ENCODE measurements around the gene CERT1. TPM values are rescaled to one million over a fixed set of nuclear protein-coding genes. Genes with fewer than 3 reads are reported as not detected.

The CERT1 gene
- total RNA-seq, 4 donors from 2014 or later: 36.1 to 42.3 (median 39.0) TPM

DNA sequence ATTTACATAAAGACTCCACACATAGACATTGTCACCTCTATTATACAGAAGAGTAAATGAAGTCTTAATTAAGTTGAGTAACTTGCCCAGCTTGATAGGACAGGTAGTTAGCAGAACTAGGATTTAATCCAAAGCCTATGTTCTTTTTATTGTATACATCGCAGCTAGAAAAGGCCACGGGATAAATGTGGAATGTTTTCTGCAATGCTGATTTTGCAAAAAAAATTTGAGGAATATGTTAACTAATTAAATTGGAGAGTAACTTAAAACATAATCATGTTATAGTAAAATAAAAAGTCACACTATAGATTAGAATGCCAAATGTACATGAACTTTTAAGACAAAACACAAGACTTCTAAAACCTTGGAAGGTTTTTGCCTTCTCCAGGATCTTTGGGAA, 41.3 kb upstream of the CERT1 start:
- WGBS, 2 donors: 93 to 97% methylated on average over 2 of the region's 2 CpGs

DNA sequence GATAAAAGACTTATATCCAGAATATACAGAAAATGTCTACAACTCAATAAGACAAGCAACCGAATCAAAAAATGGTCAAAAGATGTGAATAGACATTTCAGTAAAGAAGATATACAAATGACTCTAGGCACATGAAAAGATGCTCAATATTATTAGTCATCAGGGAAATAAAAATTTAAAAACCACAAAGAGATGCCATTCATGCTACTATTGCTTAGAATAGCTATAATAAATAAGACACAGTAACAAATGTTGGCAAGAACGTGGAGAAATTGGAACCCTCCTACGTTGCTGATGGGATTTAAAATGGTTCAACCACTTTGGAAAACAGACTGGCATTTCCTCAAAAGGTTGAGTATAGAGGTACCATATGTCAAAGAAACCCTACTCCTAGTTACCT, 40.0 kb upstream of the CERT1 start:
- Histone ChIP-seq H3K4me3 (no peak overlapping the region), H3K27ac (no peak overlapping the region), H3K4me1 (no peaks in the 10 kb centered on the region), H3K9me3 (no peaks in the 10 kb centered on the region), H3K27me3 (no peaks in the 10 kb centered on the region), H3K36me3 (peaks cover 0 to 58% (median 0%) of the 10 kb centered on the region in 3 donors)
- TF ChIP-seq, protein P1, sequence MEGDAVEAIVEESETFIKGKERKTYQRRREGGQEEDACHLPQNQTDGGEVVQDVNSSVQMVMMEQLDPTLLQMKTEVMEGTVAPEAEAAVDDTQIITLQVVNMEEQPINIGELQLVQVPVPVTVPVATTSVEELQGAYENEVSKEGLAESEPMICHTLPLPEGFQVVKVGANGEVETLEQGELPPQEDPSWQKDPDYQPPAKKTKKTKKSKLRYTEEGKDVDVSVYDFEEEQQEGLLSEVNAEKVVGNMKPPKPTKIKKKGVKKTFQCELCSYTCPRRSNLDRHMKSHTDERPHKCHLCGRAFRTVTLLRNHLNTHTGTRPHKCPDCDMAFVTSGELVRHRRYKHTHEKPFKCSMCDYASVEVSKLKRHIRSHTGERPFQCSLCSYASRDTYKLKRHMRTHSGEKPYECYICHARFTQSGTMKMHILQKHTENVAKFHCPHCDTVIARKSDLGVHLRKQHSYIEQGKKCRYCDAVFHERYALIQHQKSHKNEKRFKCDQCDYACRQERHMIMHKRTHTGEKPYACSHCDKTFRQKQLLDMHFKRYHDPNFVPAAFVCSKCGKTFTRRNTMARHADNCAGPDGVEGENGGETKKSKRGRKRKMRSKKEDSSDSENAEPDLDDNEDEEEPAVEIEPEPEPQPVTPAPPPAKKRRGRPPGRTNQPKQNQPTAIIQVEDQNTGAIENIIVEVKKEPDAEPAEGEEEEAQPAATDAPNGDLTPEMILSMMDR (IDR thresholded peaks at IDR 0.05): no peak
- no peak for TF ChIP-seq POLR2A (IDR thresholded peaks at IDR 0.05)
- TF ChIP-seq EP300 (IDR thresholded peaks at IDR 0.05): no peak
- no peak for DNase-seq (ENCODE audit: low spot score in 2 of 2)
- WGBS, 2 donors: 76 to 78% methylated on average over 3 of the region's 3 CpGs

More for the DNA sequence above, 41.3 kb upstream of the CERT1 start:
- Histone ChIP-seq H3K27me3 (no peaks in the 10 kb centered on the region), H3K27ac (no peak overlapping the region), H3K4me1 (no peaks in the 10 kb centered on the region), H3K36me3 (peaks cover 0 to 69% (median 0%) of the 10 kb centered on the region in 3 donors), H3K4me3 (no peak overlapping the region), H3K9me3 (peaks cover 0 to 7% (median 0%) of the 10 kb centered on the region in 4 donors)
- no peak for TF ChIP-seq POLR2A (IDR thresholded peaks at IDR 0.05)
- TF ChIP-seq, protein P1 (IDR thresholded peaks at IDR 0.05): no peak
- no peak for TF ChIP-seq EP300 (IDR thresholded peaks at IDR 0.05)
- DNase-seq (ENCODE audit: low spot score in 2 of 2): no peak

DNA sequence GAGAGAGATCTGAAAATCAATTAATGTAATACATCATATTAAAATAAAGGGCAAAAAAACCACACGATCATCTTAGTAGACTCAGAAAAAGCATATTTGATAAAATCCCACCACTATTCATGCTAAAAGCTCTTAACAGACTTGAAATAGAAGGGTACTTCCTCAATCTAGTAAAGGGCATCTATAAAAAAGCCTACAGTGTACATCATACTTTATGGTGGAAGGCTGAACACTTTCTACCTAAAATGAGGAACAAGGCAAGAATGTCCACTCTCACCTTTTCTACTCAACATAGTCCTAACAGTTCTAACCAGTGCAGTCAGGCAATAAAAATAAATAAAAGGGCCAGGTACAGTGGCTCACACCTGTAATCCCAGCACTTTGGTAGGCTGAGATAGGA, 39.2 kb upstream of the CERT1 start:
- H3K27me3 ChIP-seq: no peaks in the 10 kb centered on the region
- no peaks in the 10 kb centered on the region for H3K9me3 ChIP-seq
- 96 to 97% methylated on average over 1 of the region's 1 CpG for whole genome bisulfite sequencing, 2 donors
- H3K27ac ChIP-seq: no peak overlapping the region
- TF ChIP-seq, protein P1 (IDR thresholded peaks at IDR 0.05): no peak
- TF ChIP-seq POLR2A (IDR thresholded peaks at IDR 0.05): no peak
- TF ChIP-seq EP300 (IDR thresholded peaks at IDR 0.05): no peak
- no peaks in the 10 kb centered on the region for H3K4me1 ChIP-seq
- no peak for DNase-seq (ENCODE audit: low spot score in 2 of 2)
- H3K4me3 ChIP-seq: no peak overlapping the region
- H3K36me3 ChIP-seq: peaks cover 0 to 49% (median 0%) of the 10 kb centered on the region in 3 donors

DNA sequence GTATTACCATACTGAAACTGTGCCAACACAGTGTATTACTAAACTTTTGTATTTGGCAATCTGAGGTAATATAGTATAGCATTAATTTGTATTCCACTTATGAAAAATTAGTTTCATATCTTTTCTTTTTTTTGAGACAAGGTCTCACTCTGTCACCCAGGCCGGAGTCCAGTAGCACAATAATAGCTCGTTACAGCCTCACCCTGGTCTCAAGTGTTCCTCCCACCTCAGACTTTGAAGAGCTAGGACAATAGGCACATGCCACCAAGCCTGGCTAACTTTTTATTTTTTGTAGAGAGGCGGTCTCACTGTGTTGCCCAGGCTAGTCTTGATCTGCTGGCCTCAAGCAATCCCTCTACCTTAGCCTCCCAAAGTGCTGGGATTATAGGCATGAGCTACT, 36.4 kb upstream of the CERT1 start:
- Histone ChIP-seq H3K9me3 (no peaks in the 10 kb centered on the region), H3K4me3 (no peak overlapping the region), H3K4me1 (peaks cover 0 to 8% (median 0%) of the 10 kb centered on the region in 4 donors), H3K27ac (no peak overlapping the region), H3K27me3 (no peaks in the 10 kb centered on the region), H3K36me3 (peaks cover 0 to 31% (median 0%) of the 10 kb centered on the region in 3 donors)
- no peak for TF ChIP-seq POLR2A (IDR thresholded peaks at IDR 0.05)
- TF ChIP-seq EP300 (IDR thresholded peaks at IDR 0.05): no peak
- TF ChIP-seq, protein P1 (IDR thresholded peaks at IDR 0.05): no peak
- DNase-seq (ENCODE audit: low spot score in 2 of 2): no peak
- WGBS, 2 donors: 85 to 92% methylated on average over 3 of the region's 3 CpGs

DNA sequence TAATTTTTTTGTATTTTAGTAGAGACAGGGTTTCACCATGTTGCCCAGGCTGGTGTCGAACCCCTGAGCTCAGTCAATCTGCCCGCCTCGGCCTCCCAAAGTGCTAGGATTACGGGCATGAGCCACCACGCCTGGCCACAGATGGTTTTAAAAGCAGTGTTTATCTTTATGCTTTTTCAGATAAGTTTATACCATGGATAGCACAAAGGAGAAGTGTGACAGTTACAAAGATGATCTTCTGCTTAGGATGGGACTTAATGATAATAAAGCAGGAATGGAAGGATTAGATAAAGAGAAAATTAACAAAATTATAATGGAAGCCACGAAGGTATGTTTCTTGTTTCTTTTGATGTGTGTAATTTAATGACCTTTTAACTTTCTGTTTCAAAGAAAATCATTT, 35.4 kb upstream of the CERT1 start:
- TF ChIP-seq POLR2A (IDR thresholded peaks at IDR 0.05) (no peak), EP300 (IDR thresholded peaks at IDR 0.05) (no peak)
- TF ChIP-seq, protein P1 (IDR thresholded peaks at IDR 0.05): no peak
- Histone ChIP-seq H3K9me3 (no peaks in the 10 kb centered on the region), H3K4me3 (no peak overlapping the region), H3K27ac (no peak overlapping the region), H3K27me3 (no peaks in the 10 kb centered on the region), H3K36me3 (peaks cover 0 to 22% (median 0%) of the 10 kb centered on the region in 3 donors), H3K4me1 (peaks cover 0 to 8% (median 0%) of the 10 kb centered on the region in 4 donors)
- DNase-seq (ENCODE audit: low spot score in 2 of 2): no peak
- 99 to 100% methylated on average over 6 of the region's 6 CpGs for WGBS, 2 donors

Measured in tibial nerve (tissue), 4 donors.